Left ventricle myocardium inferior (tissue), 1 donor: Measurements from ENCODE around the gene MITF. TPM values are rescaled to one million over a fixed set of nuclear protein-coding genes. Genes with fewer than 3 reads are reported as not detected.
A peak's percentile ranks its signal among the peaks of the same experiment; 100 is the strongest.

Source experiments
- DNase-seq: peaks from one replicate; pipeline ENCODE4 v3.0.0-alpha.2; 2020
- H3K27ac ChIP-seq: fragments of 200-600 bp; replicated peaks from 2 replicates; pipeline ENCODE4 v1.8.0; 2021
- H3K27me3 ChIP-seq: fragments of 200-600 bp; 2 replicates; pipeline ENCODE4 v1.8.0; 2021; ENCODE audit warnings: low read depth
- H3K36me3 ChIP-seq: fragments of 200-600 bp; 2 replicates; pipeline ENCODE4 v1.8.0; 2021
- H3K4me1 ChIP-seq: fragments of 200-600 bp; 2 replicates; pipeline ENCODE4 v1.8.0; 2021
- H3K4me3 ChIP-seq: fragments of 200-600 bp; 2 replicates; pipeline ENCODE4 v1.8.0; 2021; ENCODE audit warnings: mild to moderate bottlenecking, moderate library complexity
- H3K9me3 ChIP-seq: fragments of 200-600 bp; replicated peaks from 2 replicates; pipeline ENCODE4 v1.8.0; 2021
- intact Hi-C: fragments of 100-400 bp; cut with micrococcal nuclease; formaldehyde crosslinking; loops from one replicate; pipeline ENCODE4 v1.11.0; 2022
- total RNA-seq: library from RNA; stranded (reverse); fragmentation: NEBNext Ultra II Directional; extraction: Animal tissue kit (Norgen Biotek cat#: 25700); gene quantifications from one replicate; pipeline ENCODE4 v1.2.1, GENCODE V29; 2021
- TF ChIP-seq, protein P1 (sequence below): fragments of 200-600 bp; IDR thresholded peaks from 2 replicates; pipeline ENCODE4 v1.8.0; 2021; ENCODE audit warnings: antibody characterized with exemption, mild to moderate bottlenecking, borderline replicate concordance
- donor health status: DM: no; HTN: yes; CAD: no; lungs with severe emphysema.

The MITF gene
- total RNA-seq, 1 donor from 2014 or later, result 81.9 TPM

DNA sequence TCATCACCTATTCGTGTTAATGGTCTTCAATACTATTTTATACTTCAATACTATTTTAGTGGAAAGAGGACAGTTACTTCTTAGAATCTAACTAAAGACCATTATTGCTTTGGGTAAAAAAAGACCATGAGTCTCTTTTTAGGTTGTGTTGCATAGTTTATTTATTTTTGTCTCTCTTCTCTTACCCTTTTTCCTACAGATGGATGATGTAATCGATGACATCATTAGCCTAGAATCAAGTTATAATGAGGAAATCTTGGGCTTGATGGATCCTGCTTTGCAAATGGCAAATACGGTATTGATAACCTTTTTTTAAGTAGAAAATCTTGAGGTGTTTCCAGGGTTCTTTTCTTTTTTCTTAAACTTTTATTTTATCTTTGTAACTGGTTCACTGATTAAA, 201.8 kb downstream of the MITF start:
- no peak overlapping the region for H3K4me3 ChIP-seq
- peaks cover 20% of the 10 kb centered on the region for H3K4me1 ChIP-seq
- no peaks in the 10 kb centered on the region for H3K27me3 ChIP-seq
- no peaks in the 10 kb centered on the region for H3K9me3 ChIP-seq
- DNase-seq, result no peak
- intact Hi-C loops, result no loop called here
- TF ChIP-seq, protein P1, sequence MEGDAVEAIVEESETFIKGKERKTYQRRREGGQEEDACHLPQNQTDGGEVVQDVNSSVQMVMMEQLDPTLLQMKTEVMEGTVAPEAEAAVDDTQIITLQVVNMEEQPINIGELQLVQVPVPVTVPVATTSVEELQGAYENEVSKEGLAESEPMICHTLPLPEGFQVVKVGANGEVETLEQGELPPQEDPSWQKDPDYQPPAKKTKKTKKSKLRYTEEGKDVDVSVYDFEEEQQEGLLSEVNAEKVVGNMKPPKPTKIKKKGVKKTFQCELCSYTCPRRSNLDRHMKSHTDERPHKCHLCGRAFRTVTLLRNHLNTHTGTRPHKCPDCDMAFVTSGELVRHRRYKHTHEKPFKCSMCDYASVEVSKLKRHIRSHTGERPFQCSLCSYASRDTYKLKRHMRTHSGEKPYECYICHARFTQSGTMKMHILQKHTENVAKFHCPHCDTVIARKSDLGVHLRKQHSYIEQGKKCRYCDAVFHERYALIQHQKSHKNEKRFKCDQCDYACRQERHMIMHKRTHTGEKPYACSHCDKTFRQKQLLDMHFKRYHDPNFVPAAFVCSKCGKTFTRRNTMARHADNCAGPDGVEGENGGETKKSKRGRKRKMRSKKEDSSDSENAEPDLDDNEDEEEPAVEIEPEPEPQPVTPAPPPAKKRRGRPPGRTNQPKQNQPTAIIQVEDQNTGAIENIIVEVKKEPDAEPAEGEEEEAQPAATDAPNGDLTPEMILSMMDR, result no peak
- no peak overlapping the region for H3K27ac ChIP-seq
- peaks cover 33% of the 10 kb centered on the region for H3K36me3 ChIP-seq

DNA sequence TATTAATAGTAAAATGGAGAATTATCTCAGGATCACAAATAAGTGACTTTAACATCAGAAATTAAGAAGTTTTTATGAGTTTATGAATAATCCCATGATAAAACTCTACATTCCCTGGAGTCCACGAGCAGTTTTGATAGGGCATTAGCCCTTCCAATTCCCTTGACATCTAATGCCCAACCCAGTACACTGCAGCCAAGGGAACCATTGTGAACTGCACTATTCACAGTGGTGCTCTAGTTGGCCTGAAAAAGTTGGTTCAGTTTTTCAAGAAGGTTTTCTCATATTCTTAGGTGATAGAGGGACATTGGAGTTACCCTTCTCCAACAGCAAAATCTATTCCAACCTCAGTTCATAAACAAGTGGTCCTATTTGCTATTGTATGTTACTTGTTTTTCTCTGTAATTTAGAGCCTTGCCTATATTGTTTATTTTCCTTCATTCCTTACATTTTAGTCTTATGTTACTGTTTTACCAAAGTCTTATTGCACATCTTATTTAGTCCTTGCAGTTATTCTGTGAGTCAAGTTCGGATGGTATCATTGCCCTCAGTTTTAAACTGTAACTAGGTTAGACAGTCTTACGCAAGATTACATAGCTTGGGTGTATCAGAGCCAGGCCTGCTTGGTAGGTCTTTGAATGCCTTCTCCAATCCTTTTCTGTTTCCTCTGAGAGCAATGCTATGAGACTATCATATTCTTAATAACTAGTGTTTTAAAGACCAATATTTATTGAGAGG, 202.3 kb downstream of the MITF start:
- DNase-seq, result no peak
- Histone ChIP-seq H3K27me3 (no peaks in the 10 kb centered on the region), H3K27ac (no peak overlapping the region), H3K36me3 (peaks cover 33% of the 10 kb centered on the region), H3K4me1 (peaks cover 14% of the 10 kb centered on the region), H3K4me3 (no peak overlapping the region), H3K9me3 (no peaks in the 10 kb centered on the region)
- TF ChIP-seq, protein P1, result no peak
- intact Hi-C loops, result no loop called here

DNA sequence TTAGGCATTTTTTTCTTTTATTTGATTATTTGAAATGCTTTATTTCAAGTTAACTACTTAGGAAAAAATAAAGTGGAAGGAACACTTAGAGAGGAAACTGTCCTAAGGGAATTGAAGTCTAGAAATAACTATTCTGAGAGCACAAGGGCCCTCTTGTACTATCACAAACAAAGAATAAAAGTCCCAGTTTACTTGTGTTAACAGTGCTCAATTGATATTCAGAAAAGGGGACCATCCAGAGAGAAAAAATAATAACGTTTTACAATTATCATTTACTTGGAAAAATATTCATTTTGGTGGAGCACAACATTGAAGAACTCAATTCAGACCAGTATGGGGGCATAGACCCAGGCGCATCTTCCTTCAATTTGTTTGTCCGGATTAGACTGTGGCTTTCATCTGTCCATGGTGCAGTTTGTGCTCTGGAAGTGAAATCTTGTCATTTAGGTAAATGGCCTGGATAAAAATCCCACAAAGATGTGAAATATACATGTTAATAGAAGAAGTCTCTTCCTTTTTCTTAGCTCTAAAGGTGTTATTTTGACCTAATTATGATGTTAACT, 205.7 kb downstream of the MITF start:
- Histone ChIP-seq H3K27ac (no peak overlapping the region), H3K36me3 (peaks cover 37% of the 10 kb centered on the region)
- intact Hi-C loops, result loop anchor here (5.0 kb wide), 1 partner anchor 253 kb away; no protein-coding TSS in a partner anchor

DNA sequence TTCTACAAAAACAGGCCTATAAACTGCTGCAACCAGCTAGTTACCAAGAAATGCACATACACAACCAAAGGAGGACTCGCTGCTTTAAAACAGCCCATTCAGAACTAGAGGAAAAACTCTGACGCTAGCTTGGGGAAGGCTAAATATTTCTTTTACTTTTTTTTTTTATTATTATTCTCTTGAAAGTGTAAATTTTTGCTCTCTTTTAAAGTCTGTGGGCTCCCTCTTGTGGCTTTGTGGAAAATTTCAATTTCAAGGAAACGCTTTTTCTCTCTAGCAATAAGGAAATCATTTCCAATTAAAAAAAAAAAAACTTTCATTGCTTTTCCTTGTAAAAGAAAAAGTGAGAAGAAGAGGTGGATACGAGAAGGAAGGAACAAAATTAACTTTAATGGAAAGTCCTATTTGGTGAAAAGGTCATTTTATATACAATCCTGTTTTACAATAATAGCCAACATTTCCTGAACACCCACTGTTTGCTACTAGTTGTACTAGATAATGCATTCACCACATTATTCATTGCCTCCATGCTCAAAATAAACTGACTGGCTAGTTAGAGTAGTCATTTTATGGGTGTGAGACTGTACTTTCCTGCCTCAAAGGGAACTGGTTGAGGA, 209.1 kb downstream of the MITF start:
- peaks cover 34% of the 10 kb centered on the region for H3K36me3 ChIP-seq
- intact Hi-C loops, result loop anchor here (5.0 kb wide), 1 partner anchor 256 kb away; no protein-coding TSS in a partner anchor
- H3K4me3 ChIP-seq, result no peak overlapping the region
- TF ChIP-seq, protein P1, result peak; percentile 68
- DNase-seq, result no peak
- H3K27ac ChIP-seq, result no peak overlapping the region
- no peaks in the 10 kb centered on the region for H3K9me3 ChIP-seq
- H3K4me1 ChIP-seq, result peaks cover 24% of the 10 kb centered on the region
- H3K27me3 ChIP-seq, result no peaks in the 10 kb centered on the region

More for the DNA sequence above, 205.7 kb downstream of the MITF start:
- no peak overlapping the region for H3K4me3 ChIP-seq
- H3K9me3 ChIP-seq, result no peaks in the 10 kb centered on the region
- H3K27me3 ChIP-seq, result no peaks in the 10 kb centered on the region
- no peak for DNase-seq
- H3K4me1 ChIP-seq, result peaks cover 18% of the 10 kb centered on the region
- TF ChIP-seq, protein P1, result no peak

DNA sequence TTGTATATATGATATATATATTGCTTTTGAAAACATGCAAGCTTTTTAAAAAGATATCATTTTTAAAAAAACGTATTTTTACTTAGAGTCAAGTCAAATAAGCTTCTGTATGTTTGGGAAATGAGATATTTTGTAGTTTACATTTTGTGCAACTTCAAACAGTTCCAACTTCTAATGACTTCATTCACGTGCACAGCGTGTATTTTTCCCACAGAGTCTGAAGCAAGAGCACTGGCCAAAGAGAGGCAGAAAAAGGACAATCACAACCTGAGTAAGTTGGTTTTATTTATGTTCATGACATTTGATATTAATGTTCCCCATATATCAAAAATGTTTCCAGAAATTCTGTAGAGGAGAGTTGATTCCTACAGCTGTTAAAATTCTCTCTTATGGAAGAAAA, 212.4 kb downstream of the MITF start:
- Histone ChIP-seq H3K4me1 (peaks cover 12% of the 10 kb centered on the region), H3K9me3 (no peaks in the 10 kb centered on the region)
- TF ChIP-seq, protein P1, result no peak

More for the DNA sequence above, 212.4 kb downstream of the MITF start:
- H3K36me3 ChIP-seq, result peaks cover 40% of the 10 kb centered on the region
- intact Hi-C loops, result no loop called here
- DNase-seq, result no peak
- no peak overlapping the region for H3K27ac ChIP-seq
- no peaks in the 10 kb centered on the region for H3K27me3 ChIP-seq
- no peak overlapping the region for H3K4me3 ChIP-seq
